HG02981 (cell line): ENCODE results near the gene ZNF148.

Source experiments
- ATAC-seq: cut with Tn5 transposase; IDR thresholded peaks from one replicate; pipeline ENCODE4 v1.9.1; 2021; ENCODE audit warnings: mild to moderate bottlenecking, moderate library complexity; ENCODE audit not compliant: unreplicated experiment

Gene ZNF148

GRCh38 chr3:125229707-125230106, 145.4 kb downstream of the ZNF148 start:
- no peak for ATAC-seq

GRCh38 chr3:125229168-125229567, 146.0 kb downstream of the ZNF148 start:
- ATAC-seq = no peak

GRCh38 chr3:125221831-125222230, 153.3 kb downstream of the ZNF148 start:
- no peak for ATAC-seq

GRCh38 chr3:125220727-125221429, 154.2 kb downstream of the ZNF148 start:
- ATAC-seq = no peak

- no peak for ATAC-seq
These were observed 154.9 kb downstream of the ZNF148 start for GRCh38 chr3:125220183-125220582.

- no peak for ATAC-seq
These were observed 155.8 kb downstream of the ZNF148 start for GRCh38 chr3:125219261-125219701.

- no peak for ATAC-seq
These were observed 160.4 kb downstream of the ZNF148 start for GRCh38 chr3:125214738-125215137.

GRCh38 chr3:125213946-125214542, 161.1 kb downstream of the ZNF148 start:
- ATAC-seq = no peak

GRCh38 chr3:125213364-125213755, 161.8 kb downstream of the ZNF148 start:
- ATAC-seq = no peak

GRCh38 chr3:125212509-125213363, 162.4 kb downstream of the ZNF148 start, which contains the start of gene SLC12A8:
SLC12A8 (minus strand) TSS chr3:125212748; CDS start chr3:125211349, 1,399 bp downstream.
- no peak for ATAC-seq

GRCh38 chr3:125212091-125212508, 163.0 kb downstream of the ZNF148 start:
- no peak for ATAC-seq

GRCh38 chr3:125211523-125212090, 163.5 kb downstream of the ZNF148 start:
- ATAC-seq = no peak

GRCh38 chr3:125207949-125208568, 167.1 kb downstream of the ZNF148 start:
- no peak for ATAC-seq

- no peak for ATAC-seq
These were observed 167.6 kb downstream of the ZNF148 start for GRCh38 chr3:125207507-125207906.

GRCh38 chr3:125206934-125207333, 168.2 kb downstream of the ZNF148 start:
- no peak for ATAC-seq

- no peak for ATAC-seq
These were observed 171.4 kb downstream of the ZNF148 start for GRCh38 chr3:125203731-125204130.

GRCh38 chr3:125202197-125202596, 172.9 kb downstream of the ZNF148 start:
- no peak for ATAC-seq

- ATAC-seq = peak; percentile 77
These were observed 174.4 kb downstream of the ZNF148 start for GRCh38 chr3:125200731-125201139.

- no peak for ATAC-seq
These were observed 180.1 kb downstream of the ZNF148 start for GRCh38 chr3:125194849-125195601.
